GM10248 (cell line): Measurements from ENCODE around the gene CREBBP.

Experiments
- CTCF ChIA-PET: fragments of 300-600 bp; sonication (Branson Sonifier 250); formaldehyde crosslinking; extraction: SDS; loops from one replicate; lab custom pipeline; 2021; ENCODE audit warnings: antibody characterized with exemption; lab: Yijun Ruan, JAX
- POLR2A ChIA-PET: fragments of 350-650 bp; sonication (Branson Sonifier 250); formaldehyde crosslinking; extraction: SDS; loops from one replicate; lab custom pipeline; 2020; ENCODE audit warnings: antibody characterized with exemption; lab: Yijun Ruan, JAX
- DNase-seq: peaks from one replicate; pipeline ENCODE4 v3.0.0; 2012; ENCODE audit errors: extremely low spot score
- TF ChIP-seq, protein P1 (sequence below): IDR thresholded peaks from 2 replicates; pipeline ENCODE4 v1.5.1; 2012; ENCODE audit warnings: mild to moderate bottlenecking, low read depth; ENCODE audit errors: extremely low read depth, missing control alignments, control extremely low read depth

The CREBBP gene

DNA sequence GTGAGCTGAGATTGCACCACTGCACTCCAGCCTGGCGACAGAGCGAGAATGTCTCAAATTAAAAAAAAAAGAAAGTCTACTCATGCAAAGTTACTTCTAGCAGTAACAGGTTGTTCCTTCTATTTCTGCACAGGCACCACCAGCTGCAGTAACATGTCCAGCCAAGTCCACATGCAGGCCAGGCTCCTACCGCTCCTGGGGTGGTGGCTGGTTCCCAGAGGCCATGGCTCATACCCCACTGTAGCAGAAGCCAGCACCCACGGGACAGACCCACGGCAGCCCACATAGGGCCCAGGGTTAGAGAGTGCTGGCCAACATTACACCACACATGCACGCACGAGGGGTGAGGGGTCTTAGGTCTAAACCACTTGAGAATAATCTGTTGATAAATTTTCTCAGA, 136.5 kb downstream of the CREBBP start:
- TF ChIP-seq, protein P1, sequence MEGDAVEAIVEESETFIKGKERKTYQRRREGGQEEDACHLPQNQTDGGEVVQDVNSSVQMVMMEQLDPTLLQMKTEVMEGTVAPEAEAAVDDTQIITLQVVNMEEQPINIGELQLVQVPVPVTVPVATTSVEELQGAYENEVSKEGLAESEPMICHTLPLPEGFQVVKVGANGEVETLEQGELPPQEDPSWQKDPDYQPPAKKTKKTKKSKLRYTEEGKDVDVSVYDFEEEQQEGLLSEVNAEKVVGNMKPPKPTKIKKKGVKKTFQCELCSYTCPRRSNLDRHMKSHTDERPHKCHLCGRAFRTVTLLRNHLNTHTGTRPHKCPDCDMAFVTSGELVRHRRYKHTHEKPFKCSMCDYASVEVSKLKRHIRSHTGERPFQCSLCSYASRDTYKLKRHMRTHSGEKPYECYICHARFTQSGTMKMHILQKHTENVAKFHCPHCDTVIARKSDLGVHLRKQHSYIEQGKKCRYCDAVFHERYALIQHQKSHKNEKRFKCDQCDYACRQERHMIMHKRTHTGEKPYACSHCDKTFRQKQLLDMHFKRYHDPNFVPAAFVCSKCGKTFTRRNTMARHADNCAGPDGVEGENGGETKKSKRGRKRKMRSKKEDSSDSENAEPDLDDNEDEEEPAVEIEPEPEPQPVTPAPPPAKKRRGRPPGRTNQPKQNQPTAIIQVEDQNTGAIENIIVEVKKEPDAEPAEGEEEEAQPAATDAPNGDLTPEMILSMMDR = no peak
- ChIA-PET CTCF (no interaction called here), POLR2A (no interaction called here)
- no peak for DNase-seq

DNA sequence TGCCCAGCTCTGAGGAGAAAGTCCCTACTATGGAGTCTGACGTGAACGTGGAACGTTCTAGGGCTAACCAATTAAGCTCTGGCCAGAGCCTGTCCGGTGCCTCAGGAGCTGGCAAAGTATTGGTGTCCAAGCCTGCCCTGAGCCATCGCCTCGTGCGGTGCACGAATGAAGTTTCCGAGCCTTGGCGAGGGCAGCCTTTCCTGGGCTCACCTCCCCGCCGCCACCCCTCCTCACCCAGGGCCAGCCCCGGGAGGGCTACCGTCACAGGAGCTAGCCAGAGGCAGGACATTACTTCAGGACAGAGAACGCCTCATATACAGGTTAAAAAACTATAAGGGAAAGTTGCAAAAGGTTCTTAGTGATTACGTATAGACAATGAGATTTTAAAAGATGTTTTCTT, 139.6 kb downstream of the CREBBP start:
- TF ChIP-seq, protein P1 = no peak
- ChIA-PET CTCF (no interaction called here), POLR2A (no interaction called here)
- DNase-seq = no peak

DNA sequence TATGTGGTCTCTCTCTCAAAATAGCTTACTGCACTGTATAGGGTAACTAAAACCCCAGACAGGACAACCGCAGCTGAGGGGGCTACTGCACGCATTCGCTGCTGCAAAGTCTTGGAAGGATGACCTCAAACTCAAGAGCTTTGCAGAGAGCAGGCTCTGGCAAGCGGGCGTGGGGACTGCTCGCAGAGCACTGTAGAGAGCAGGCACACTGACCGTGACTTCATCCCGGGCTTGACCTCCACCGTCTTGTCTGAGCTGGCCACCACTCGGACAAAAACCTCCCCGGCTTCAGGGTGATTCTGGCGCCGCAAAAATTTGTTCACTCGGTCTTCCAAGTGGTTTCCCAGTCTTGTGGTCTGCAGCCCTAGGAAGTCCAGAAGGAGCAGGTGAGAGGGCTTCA, 140.3 kb downstream of the CREBBP start:
- DNase-seq = no peak
- ChIA-PET CTCF (no interaction called here), POLR2A (no interaction called here)
- TF ChIP-seq, protein P1 = no peak

DNA sequence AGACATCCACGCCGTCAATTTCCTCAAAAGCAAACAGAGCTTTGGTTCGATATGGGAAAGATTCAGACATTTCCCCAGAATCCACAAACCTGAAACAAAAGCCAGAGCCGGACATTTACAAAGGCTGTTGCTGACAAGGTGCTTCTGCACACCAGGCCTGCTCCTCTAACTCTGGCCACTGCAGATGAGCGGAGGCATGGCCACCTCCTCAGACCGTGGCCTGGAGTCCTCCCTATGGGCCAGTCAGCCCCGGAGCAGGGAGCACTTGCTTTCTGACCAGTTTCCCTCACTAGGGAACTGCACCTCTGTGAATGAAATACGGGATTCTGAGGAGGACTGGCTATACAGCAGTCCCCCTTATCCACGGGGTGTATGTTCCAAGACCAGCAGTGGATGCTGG, 140.9 kb downstream of the CREBBP start:
- CTCF ChIA-PET = interaction anchor here (1.5 kb wide), 1 partner anchor 40 kb away, joined by 3 read pairs; no protein-coding TSS in a partner anchor
- POLR2A ChIA-PET = no interaction called here
- DNase-seq = no peak
- TF ChIP-seq, protein P1 = no peak

DNA sequence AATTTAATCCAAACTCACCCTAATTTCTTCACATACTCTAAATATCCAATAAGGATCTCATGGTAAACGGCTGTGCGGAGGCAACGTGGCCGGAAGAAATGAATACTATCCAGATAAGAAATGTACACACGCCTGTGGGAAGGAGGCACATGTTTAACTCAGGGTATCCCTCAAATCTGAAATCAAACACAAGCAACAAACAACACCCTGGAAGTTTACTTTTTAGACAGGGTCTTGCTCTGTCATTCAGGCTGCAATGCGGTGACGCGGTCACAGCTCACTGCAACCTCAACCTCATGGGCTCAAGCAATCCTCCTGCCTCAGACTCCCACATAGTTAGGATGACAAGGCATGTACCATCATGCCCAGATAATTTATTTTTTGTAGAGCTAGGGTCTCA, 142.0 kb downstream of the CREBBP start:
- ChIA-PET POLR2A (no interaction called here), CTCF (interaction anchor here (1.5 kb wide), 1 partner anchor 41 kb away, joined by 3 read pairs; no protein-coding TSS in a partner anchor)
- no peak for DNase-seq
- TF ChIP-seq, protein P1 = no peak

DNA sequence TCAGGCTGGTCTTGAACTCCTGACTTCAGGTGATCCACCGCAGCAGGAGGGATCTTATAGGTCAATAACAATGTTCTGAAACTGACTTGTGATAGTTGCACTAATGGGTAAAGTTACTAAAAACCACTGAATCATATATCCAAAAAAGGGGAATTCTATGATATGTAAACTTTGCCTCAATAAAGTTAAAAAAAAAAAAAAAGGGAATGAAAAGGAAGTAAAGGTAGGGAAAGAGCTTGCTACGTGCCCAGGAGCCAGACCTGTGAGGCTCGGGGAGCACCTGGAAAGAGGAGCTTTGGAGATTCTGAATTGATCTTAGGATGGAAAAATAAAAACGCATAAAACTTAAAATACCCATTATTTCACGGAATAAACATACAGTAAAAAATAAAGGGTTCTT, 142.4 kb downstream of the CREBBP start:
- POLR2A ChIA-PET = no interaction called here
- DNase-seq = no peak
- CTCF ChIA-PET = interaction anchor here (1.5 kb wide), 1 partner anchor 41 kb away, joined by 3 read pairs; no protein-coding TSS in a partner anchor
- TF ChIP-seq, protein P1 = no peak
